HG02981 (cell line): ENCODE data around the gene CA12.

Source experiments
- ATAC-seq: cut with Tn5 transposase; IDR thresholded peaks from one replicate; pipeline ENCODE4 v1.9.1; 2021; ENCODE audit warnings: mild to moderate bottlenecking, moderate library complexity; ENCODE audit not compliant: unreplicated experiment

The CA12 gene

GRCh38 chr15:63379492-63380150 is 2.0 kb downstream of the CA12 start:
- ATAC-seq: no peak

GRCh38 chr15:63378946-63379345 is 2.7 kb downstream of the CA12 start:
- no peak for ATAC-seq

- ATAC-seq: no peak
Measured at GRCh38 chr15:63374686-63375520, 6.7 kb downstream of the CA12 start.

- no peak for ATAC-seq
Measured at GRCh38 chr15:63373866-63374548, 7.6 kb downstream of the CA12 start.

- no peak for ATAC-seq
Measured at GRCh38 chr15:63373330-63373729, 8.3 kb downstream of the CA12 start.

DNA sequence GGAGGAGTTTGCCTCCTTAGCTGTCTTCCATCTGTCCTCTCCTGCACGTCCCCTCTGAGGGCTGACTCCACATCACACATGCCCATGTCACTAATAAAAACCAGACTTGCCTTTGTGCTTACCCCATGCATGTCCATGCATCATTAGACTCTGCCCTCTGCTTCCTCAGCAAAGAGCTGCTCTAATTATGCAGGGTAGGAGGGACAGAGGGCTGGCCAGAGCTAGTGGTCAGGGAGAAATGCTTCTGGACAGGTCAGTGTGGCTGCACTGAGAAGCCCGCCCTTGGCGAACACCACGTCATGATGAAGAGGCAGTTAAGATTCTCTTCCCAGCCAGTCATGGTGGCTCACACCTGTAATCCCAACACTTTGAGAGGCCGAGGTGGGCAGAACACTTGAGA is 8.9 kb downstream of the CA12 start:
- no peak for ATAC-seq

DNA sequence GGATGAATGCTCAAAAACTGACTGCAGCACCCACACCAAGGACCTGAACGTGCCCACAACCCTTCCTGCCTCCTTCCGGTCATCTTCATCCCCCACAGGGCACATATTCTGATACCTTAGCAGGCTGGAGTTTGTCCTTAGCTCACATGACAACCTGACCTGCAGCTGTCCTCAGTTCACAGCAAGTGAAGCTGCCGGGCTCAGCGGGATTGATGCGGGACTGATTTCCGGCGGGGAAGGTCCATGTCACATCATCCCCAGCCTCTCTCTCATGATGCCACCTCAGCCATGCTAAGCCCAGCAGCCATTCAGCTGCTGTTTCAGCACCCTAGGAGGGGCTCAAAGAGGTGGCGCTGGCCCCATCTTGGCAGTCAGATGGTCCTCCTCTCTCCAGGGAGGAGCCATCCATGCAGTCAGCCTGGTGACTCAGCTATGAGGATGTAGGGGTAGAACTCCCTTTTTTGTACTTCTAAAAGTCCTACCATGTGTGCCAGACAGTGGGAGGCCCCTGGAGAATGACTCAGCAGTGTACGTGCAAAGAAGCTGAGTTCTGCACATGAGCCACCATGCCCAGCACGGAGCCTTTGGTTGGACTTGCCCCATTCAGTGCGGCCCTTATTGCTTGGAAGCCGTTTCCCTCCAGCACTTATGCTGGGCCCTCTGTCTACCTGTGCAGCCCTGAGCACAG is 9.5 kb downstream of the CA12 start:
- ATAC-seq: no peak

GRCh38 chr15:63371297-63371918 is 10.2 kb downstream of the CA12 start:
- no peak for ATAC-seq

DNA sequence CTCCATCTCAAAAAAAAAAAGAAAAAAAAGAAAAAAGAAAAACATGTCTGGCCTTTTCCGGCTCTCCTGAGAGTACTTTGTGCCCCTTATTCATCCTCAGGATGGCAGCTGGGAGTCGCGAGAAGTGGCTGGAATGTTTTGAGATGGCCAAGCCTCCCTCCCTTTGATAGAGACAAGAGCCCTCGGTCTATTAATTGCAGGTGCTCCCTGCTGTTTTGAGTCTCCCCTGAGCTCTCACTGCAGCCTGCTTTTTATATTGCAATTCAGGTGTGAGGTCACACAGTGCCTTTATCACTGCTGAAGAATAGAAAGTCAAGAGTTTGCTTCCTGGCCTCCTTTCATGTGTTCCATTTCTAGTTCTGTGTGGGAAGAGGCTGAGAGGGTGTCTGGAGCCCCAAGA is 10.9 kb downstream of the CA12 start:
- ATAC-seq: no peak

- no peak for ATAC-seq
Measured at GRCh38 chr15:63369781-63370180, 11.9 kb downstream of the CA12 start.

DNA sequence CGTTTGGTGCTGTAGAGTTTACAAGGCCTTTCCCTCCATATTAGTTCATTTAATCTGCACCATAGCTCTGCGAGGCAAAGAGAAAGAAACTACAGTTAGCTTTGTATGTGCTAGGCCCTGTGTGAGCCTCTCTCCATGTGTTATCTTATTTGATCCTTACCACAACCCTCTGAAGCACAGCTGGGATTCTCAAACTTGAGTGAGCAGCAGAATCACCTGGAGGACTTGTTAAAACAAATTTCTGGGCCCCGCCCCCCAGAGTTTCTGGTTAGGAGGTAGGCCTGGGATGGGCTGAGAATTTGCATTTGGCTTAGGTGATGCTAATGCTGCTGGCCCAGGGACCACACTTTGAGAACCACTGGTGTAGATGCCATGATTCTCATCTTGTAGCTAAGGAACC is 12.3 kb downstream of the CA12 start:
- no peak for ATAC-seq

DNA sequence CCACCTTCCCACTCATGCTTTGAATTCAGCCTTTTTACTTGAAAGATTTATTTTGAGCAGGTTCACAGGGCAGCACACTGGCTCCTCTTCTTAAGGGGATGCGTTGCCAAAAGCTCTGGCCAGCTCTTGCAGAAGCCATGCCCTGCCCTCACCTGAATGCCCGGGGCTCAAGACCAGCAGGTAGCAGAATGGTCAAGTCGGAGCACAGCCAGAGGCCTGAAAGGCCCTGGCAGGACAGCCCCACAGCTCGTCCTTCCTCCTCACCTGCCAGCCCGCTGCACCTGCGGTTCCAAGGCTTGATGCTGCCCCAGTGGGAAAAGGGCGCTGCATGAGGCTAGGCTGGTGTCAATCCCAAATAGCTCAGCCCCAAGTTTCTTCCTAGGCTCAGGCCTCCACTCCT is 13.1 kb downstream of the CA12 start:
- no peak for ATAC-seq

DNA sequence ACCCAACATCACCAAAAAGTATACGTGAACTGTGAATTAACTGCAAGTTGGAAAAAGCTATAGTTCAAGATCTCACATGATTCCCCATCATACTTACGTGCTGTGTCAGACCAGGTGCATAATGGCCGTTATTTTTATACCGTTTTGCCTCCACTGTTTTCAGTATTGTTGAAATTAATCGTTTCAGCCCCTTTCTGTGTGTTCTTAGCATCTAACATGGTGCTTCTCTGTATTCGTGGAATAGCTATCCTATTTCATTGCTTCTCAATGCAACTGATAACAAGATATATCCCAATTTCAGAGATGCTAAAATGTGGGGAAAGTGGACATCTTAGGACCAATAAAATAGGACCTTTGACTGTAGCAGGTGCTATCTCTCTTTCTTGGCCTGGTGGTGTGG is 13.7 kb downstream of the CA12 start:
- no peak for ATAC-seq

DNA sequence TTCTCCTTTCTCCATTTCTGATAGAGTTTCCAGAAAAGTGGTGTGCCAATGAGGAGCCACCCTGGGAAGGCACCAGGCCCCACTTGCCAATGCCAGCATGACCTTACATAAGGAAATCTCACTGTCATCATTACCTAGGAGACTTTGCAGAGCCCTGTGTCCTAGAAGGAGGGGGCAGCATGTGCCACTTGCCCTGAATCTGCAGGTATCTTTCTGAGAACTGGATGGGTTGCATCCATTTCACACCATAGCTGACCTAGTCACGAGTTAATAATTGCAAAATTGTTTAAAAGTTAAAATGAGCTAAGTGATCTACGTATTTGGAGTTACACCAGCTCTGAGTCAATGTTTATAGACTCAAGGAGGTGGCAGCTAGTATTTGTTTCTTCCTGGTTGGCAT is 14.3 kb downstream of the CA12 start:
- ATAC-seq: no peak

DNA sequence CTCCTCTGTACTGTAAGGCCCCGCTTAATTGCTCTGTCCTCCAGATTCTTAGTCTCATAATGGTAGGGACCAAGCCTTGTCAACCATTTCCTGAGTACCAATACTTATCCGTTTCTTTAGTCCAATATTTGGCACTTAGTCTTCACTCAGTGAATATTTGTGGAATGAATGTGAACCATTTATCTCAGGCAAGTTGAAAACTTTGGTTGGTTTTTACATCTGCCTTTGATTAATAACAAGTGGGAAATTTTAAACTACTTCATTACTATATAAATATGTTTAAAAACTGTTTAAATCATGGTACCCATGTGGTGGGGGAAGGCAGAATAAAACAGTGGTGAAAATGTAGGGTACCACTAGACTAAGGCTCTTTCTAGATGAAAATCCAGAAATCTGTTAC is 15.2 kb downstream of the CA12 start:
- ATAC-seq: no peak

- no peak for ATAC-seq
Measured at GRCh38 chr15:63365273-63365680, 16.4 kb downstream of the CA12 start.

GRCh38 chr15:63364399-63365272 is 17.0 kb downstream of the CA12 start:
- no peak for ATAC-seq

DNA sequence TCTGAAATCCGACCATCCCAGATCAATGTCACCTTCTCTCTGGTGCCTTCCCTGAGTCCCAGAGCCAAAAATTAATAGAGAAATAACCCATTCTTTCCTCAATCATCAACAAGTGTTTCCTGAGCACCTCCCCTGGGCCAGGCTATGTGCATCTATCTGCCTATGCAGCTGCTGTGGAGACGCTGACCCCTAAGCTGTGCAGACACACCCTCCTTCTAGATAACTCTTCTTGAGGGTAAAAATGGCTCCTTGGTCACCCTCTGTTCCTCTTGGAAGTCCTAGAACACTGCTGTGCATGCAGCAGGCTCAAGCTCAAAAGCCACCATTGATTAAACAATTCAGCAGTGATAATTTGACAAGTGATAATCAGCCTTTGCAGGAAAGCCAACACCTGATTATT is 18.4 kb downstream of the CA12 start:
- ATAC-seq: no peak

DNA sequence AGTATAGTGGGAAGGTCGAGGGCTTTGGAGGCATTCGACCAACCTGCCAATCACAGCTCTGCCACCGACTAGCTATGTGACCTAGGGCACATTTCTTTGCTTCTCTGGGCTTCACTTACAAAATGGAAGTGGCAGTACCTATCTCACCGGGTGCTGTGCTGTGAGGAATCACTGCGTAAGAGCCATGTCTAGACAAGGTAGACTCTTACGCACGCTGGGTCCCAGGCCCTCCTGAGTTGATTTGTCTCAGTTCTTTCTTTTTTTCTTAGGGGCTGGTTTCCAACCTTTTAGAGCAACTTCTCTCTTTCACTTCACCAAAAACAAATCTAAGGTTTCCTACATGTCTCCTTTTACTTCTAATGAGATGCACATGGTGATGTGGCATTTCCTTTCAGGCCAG is 18.8 kb downstream of the CA12 start:
- ATAC-seq: no peak

DNA sequence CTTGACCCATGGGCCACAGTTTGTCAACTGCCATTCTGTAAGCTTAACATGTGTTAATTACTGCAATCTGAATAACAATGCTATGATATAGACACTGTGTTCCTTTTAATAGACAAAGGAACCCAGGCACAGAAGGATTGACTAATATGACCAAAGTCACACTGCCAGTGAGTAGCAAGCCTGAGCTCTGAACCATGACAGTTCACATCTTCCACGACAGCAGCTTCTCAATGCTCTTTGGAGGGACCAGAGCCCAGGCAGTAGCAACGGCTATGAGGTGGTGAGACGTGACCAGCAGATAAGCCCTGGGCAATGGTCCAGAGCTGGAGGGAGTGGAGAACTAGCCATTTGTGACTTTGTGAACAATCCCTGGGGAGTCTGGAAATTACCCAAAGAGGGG is 19.4 kb downstream of the CA12 start:
- no peak for ATAC-seq
